NAMALWA (cell line): ENCODE measurements around the gene SAAL1.

Experiments used
- DNase-seq: peaks from one replicate; pipeline ENCODE4 v3.0.0-alpha.2; 2015; ENCODE audit warnings: low spot score

Gene SAAL1

GRCh38 chr11:18088366-18088765, 17.5 kb downstream of the SAAL1 start:
- DNase-seq, result no peak

- no peak for DNase-seq
These were observed 24.3 kb downstream of the SAAL1 start for GRCh38 chr11:18081551-18081950.

DNA sequence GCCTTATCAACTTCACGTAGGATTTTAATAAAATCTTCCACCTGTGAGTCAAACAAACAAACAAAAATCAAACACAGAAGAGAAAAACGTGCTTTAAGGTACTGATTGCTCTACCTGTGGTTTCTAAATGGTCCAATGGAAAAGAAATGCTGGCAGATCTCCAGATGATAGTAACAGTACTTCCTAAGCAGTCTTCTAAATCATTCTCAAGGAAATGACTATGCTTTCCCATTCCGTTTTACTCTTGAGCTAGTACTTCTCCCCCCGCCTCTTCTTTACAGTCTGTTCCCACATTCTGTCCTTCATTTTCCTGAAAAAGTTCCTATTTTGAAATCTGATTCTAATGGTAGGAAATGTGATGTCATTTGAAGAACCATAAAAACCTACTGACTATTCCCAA, 25.4 kb downstream of the SAAL1 start:
- DNase-seq, result no peak

- DNase-seq, result no peak
These were observed 27.0 kb downstream of the SAAL1 start for GRCh38 chr11:18078909-18079308.

GRCh38 chr11:18075444-18075843, 30.4 kb downstream of the SAAL1 start:
- DNase-seq, result no peak

- no peak for DNase-seq
These were observed 34.7 kb downstream of the SAAL1 start for GRCh38 chr11:18071098-18071705.

DNA sequence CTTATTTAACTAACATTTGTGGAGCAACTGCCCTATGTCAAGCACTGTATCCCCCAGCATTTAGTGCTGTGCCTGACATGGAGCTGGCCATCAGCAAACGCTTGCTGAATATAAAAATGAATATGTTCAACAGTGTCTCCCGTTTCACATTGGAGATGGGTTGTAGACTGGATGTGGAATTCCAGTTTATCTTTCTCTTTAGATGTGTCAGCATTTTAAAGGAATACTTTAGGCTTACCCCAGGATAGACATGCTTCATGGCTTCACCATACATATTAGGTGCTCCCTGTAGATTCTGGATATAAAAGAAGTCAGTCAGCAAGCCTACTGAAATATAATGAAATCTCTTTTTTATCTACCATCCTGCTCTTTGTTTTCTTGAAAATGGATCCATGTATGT, 38.5 kb downstream of the SAAL1 start:
- no peak for DNase-seq

DNA sequence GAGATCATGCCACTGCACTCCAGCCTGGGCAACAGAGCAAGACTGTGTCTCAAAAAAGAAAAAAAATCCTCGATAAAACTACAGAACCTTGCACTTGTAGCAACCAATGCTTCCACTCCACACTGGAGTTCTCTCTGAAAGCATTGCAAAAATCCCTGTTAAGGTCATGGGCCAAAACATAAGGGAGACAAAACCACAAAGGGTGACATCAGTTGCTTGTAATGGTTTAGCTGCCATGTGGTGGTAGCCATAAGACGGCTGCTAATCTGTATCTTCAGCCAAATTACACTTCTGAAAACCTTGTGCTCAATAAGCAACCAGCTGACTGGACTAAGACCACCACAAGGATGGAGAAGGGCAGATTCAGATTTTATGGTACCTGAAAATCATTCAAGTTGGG, 39.3 kb downstream of the SAAL1 start:
- no peak for DNase-seq

DNA sequence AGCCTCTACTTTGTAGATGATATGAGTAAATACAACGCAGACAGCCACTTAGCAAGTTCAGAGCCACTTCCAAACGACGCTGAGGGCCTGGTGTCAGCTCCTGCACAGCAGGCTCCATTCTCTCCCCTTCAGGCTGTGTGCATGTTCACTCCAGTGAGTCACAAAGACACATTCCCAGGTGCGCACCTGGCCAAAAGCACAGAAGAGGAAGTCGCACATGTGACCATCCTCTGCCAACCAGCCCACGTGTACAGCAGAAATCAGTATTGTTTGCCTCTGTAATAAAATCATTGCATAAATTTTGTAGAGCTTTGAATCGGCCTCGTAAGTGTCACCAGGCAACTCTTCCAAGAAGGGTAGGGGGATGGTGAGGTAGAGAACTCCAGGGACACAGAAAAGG, 40.3 kb downstream of the SAAL1 start:
- no peak for DNase-seq

- DNase-seq, result no peak
These were observed 41.3 kb downstream of the SAAL1 start for GRCh38 chr11:18064450-18065054.

DNA sequence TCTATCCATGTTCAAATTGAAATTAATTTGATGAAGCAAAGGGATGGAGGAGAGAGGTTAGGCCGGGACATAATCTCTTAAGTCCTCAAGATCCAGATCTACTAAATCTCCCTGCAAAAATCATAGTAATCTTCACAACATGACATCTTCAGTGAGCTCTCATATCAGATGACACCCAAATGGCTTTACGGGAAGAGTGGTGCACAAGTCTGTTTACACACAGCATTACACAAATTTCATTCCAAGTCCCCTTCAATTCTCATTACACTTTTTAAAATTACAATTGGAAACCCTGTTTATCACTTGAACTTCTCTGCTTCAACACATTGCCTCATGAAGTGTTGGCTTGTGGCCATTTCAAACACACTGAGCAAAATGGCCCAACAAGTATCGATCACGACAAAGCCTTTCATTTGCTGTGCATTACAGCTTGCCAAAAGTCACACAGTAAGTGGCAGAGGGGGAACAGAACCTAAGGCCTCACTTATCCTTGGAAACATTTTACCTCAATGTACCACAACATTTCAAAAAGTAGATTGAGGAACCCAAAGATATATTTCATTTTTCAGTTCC, 41.9 kb downstream of the SAAL1 start:
- no peak for DNase-seq

GRCh38 chr11:18063125-18063524, 42.8 kb downstream of the SAAL1 start:
- no peak for DNase-seq

DNA sequence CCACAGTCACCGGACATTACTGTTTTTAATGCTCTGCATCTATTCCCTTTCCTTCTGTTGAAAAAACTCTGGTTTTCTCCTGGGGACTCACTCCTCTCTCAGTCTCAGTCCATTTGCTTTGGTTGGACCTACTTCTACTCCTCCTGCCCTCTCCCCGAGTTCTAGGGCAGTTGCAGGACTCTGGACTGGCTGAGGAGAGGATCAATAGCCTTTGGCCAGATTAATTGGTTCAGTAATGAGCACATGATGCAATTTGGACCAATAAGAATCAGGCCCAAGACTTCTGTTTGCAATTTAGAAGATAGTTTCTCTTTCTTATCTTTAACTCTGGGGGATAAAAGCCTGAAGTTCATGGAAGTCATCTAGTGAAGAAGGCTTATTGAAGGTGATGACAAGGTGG, 44.5 kb downstream of the SAAL1 start:
- no peak for DNase-seq

DNA sequence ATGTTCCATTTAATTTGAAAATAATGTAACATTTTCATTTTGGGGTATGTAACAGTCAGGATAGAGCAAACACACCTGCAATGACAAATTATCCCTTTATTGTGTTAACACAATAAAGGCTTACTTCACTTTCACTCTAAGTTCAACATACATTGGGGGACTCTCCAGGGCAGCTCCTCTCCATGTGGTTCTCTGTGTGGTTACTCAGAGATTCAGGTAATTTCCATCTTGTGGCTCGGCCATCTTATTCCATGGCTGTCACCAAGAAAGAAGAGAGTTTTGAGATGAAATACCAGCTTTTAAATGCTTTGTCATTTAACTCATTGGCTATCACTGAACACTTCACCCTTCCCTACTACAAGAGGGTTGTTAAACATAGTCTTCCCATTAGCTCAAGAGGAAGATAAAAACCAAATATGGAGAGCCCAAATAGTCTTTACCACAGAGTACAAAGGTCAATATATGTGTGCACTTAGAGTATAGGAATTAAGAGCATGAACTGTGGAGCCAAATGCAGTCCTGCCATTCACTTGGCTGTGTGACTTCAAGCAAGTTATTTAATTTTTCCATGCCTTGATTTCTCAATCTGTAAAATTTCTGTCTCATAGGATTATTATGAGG, 49.2 kb downstream of the SAAL1 start:
- no peak for DNase-seq

DNA sequence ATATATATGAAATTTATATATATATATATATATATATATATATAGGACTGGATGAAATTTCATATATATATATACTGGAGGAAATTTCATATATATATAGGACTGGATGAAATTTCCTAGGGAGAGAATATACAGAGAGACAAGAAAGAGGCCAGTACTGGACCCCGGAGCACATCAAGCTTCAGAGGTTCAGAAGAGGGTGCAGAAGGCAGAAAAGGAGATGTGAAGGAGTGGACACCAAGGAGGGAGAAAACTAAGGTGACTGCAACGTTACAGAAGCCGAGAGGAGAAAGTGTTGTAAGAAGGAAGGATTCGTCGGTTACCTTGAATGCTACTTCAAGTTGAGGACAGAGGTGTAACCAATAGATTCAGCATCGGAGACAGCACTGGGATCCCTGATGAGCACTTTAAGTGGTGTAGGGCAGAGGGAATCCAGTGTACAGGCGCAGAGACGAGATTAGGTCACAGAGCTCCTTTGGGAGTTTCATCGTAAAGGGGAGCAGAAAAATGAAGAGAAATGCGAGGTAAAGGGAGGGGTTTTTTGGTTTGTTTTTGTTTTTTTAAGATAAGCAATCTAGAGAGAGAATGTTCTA, 51.3 kb downstream of the SAAL1 start:
- no peak for DNase-seq

GRCh38 chr11:18050848-18051247, 55.0 kb downstream of the SAAL1 start:
- no peak for DNase-seq

DNA sequence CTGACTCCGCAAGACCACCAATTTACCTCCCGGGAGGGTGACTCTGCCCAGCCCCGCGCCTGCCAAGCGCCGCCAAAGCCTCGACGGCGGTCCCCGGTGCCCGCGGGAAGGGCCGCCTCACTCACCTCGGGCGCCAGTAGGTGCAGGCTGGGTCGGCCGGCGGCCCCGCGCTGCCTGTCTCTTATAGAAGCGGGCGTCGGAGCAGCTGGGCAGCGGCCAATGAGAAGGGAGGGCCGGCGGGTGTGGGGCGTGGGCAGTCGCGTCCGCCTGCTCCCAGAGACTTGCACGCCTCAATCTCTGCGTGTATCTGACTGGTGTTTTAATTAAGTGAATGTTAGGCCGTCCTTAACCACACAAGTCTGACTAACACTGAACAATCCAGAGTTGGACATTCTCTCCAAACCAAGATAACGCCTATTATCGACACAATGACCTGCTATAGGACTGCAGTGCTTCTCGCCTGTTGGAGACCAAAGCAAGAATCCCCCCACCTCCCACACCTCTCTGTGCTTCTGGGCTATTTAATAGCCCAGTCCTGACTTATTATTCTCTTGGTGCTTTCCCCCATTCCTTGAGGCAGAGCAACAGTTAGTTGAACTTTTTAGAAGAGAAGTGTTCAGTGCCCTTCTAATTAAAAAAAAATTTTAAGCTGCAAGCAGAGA, 59.6 kb downstream of the SAAL1 start, which contains the start of gene TPH1:
TPH1 (minus strand) TSS at position 154 of the 662 bp plus-strand sequence. CDS start 5,507 bp downstream, outside the sequence.
- no peak for DNase-seq

GRCh38 chr11:18036456-18036855, 69.4 kb downstream of the SAAL1 start:
- no peak for DNase-seq
